ENCODE results near the gene RAB2B.
"Not testable (repeated sequence)": the region's sequence is repeated elsewhere in the genome, so short reads cannot be mapped to it uniquely, and the experiment has no call there.

Gene RAB2B

GRCh38 chr14:21486640-21487087, 9.9 kb upstream of the RAB2B start:
- DNase-seq (ENCODE audit: low spot score) = peak; percentile 53

GRCh38 chr14:21476523-21476924, 235 bp downstream of the RAB2B start:
- DNase-seq (ENCODE audit: low spot score) = peak; percentile 77

GRCh38 chr14:21475767-21476522, 814 bp downstream of the RAB2B start:
- DNase-seq (ENCODE audit: low spot score) = no peak

GRCh38 chr14:21467616-21468015, 9.1 kb downstream of the RAB2B start:
- DNase-seq (ENCODE audit: low spot score) = no peak

GRCh38 chr14:21455912-21456667, 20.7 kb downstream of the RAB2B start, which contains the start of gene CHD8:
Gene CHD8, minus strand, starts transcription at chr14:21456123. Its CDS starts 24,480 bp downstream, at chr14:21431643.
- peak; percentile 97 for DNase-seq (ENCODE audit: low spot score)

- DNase-seq (ENCODE audit: low spot score) = no peak
Observed at GRCh38 chr14:21455592-21455911, 21.2 kb downstream of the RAB2B start.

GRCh38 chr14:21454843-21455544, 21.8 kb downstream of the RAB2B start:
- DNase-seq (ENCODE audit: low spot score) = no peak

GRCh38 chr14:21449899-21450216, 26.9 kb downstream of the RAB2B start:
- DNase-seq (ENCODE audit: low spot score) = no peak

- not testable (repeated sequence) for DNase-seq (ENCODE audit: low spot score)
Observed at GRCh38 chr14:21442657-21443056, 34.1 kb downstream of the RAB2B start.

GRCh38 chr14:21440859-21441258, 35.9 kb downstream of the RAB2B start:
- no peak for DNase-seq (ENCODE audit: low spot score)

GRCh38 chr14:21437063-21437901, 39.5 kb downstream of the RAB2B start:
- peak; percentile 95 for DNase-seq (ENCODE audit: low spot score)

GRCh38 chr14:21436567-21437062, 40.1 kb downstream of the RAB2B start:
- no peak for DNase-seq (ENCODE audit: low spot score)

GRCh38 chr14:21431126-21431525, 45.6 kb downstream of the RAB2B start:
- no peak for DNase-seq (ENCODE audit: low spot score)

- DNase-seq (ENCODE audit: low spot score) = no peak
Observed at GRCh38 chr14:21428930-21429329, 47.8 kb downstream of the RAB2B start.

- no peak for DNase-seq (ENCODE audit: low spot score)
Observed at GRCh38 chr14:21426692-21427091, 50.1 kb downstream of the RAB2B start.

GRCh38 chr14:21419528-21419927, 57.2 kb downstream of the RAB2B start:
- no peak for DNase-seq (ENCODE audit: low spot score)

- DNase-seq (ENCODE audit: low spot score) = no peak
Observed at GRCh38 chr14:21415329-21415728, 61.4 kb downstream of the RAB2B start.

GRCh38 chr14:21414137-21414631, 62.6 kb downstream of the RAB2B start:
- DNase-seq (ENCODE audit: low spot score) = no peak

Measured in AG08396 (cell line).